ENCODE measurements around the gene TFAP2E. TPM values are rescaled to one million over a fixed set of nuclear protein-coding genes. Genes with fewer than 3 reads are reported as not detected.

The TFAP2E gene
- total RNA-seq, 1 donor from 2014 or later = under 0.01 TPM

GRCh38 chr1:35599411-35599810, 26.3 kb downstream of the TFAP2E start:
- DNase-seq (ENCODE audit: low read depth) (no peak), FAIRE-seq (no peak)
- no peak for TF ChIP-seq CTCF (IDR thresholded peaks at IDR 0.05; ENCODE audit: insufficient read depth, low read length, severe bottlenecking)
- Histone ChIP-seq H3K4me3 (ENCODE audit: low read depth, low read length) (no peak overlapping the region), H3K36me3 (ENCODE audit: control insufficient read depth, insufficient read depth, low read length) (peaks cover 9% of the 10 kb centered on the region), H3K27me3 (ENCODE audit: control insufficient read depth, insufficient read depth, low read length) (no peaks in the 10 kb centered on the region)

GRCh38 chr1:35600593-35600992, 27.5 kb downstream of the TFAP2E start:
- no peak overlapping the region for H3K4me3 ChIP-seq (ENCODE audit: low read depth, low read length)
- peaks cover 12% of the 10 kb centered on the region for H3K36me3 ChIP-seq (ENCODE audit: control insufficient read depth, insufficient read depth, low read length)
- DNase-seq (ENCODE audit: low read depth) (no peak), FAIRE-seq (no peak)
- no peak for TF ChIP-seq CTCF (IDR thresholded peaks at IDR 0.05; ENCODE audit: insufficient read depth, low read length, severe bottlenecking)
- no peaks in the 10 kb centered on the region for H3K27me3 ChIP-seq (ENCODE audit: control insufficient read depth, insufficient read depth, low read length)

- Histone ChIP-seq H3K36me3 (ENCODE audit: control insufficient read depth, insufficient read depth, low read length) (peaks cover 14% of the 10 kb centered on the region), H3K27me3 (ENCODE audit: control insufficient read depth, insufficient read depth, low read length) (no peaks in the 10 kb centered on the region), H3K4me3 (ENCODE audit: low read depth, low read length) (no peak overlapping the region)
- no peak for TF ChIP-seq CTCF (IDR thresholded peaks at IDR 0.05; ENCODE audit: insufficient read depth, low read length, severe bottlenecking)
- DNase-seq (ENCODE audit: low read depth) (no peak), FAIRE-seq (no peak)
Measured at GRCh38 chr1:35603468-35603867, 30.4 kb downstream of the TFAP2E start.

- TF ChIP-seq CTCF (IDR thresholded peaks at IDR 0.05; ENCODE audit: insufficient read depth, low read length, severe bottlenecking) = no peak
- H3K36me3 ChIP-seq (ENCODE audit: control insufficient read depth, insufficient read depth, low read length) = peaks cover 15% of the 10 kb centered on the region
Measured at GRCh38 chr1:35603941-35604340, 30.8 kb downstream of the TFAP2E start.

GRCh38 chr1:35605071-35605866, 32.2 kb downstream of the TFAP2E start:
- no peak for DNase-seq (ENCODE audit: low read depth)
- peaks cover 18% of the 10 kb centered on the region for H3K36me3 ChIP-seq (ENCODE audit: control insufficient read depth, insufficient read depth, low read length)

More at GRCh38 chr1:35603941-35604340, 30.8 kb downstream of the TFAP2E start:
- DNase-seq (ENCODE audit: low read depth) (no peak), FAIRE-seq (no peak)
- Histone ChIP-seq H3K4me3 (ENCODE audit: low read depth, low read length) (no peak overlapping the region), H3K27me3 (ENCODE audit: control insufficient read depth, insufficient read depth, low read length) (no peaks in the 10 kb centered on the region)

More at GRCh38 chr1:35605071-35605866, 32.2 kb downstream of the TFAP2E start:
- no peak for FAIRE-seq
- no peak overlapping the region for H3K4me3 ChIP-seq (ENCODE audit: low read depth, low read length)
- H3K27me3 ChIP-seq (ENCODE audit: control insufficient read depth, insufficient read depth, low read length) = no peaks in the 10 kb centered on the region
- TF ChIP-seq CTCF (IDR thresholded peaks at IDR 0.05; ENCODE audit: insufficient read depth, low read length, severe bottlenecking) = no peak

All from bronchial epithelial cell (primary cell).